HepG2 (cell line): ENCODE results near the gene RPTOR. TPM values are rescaled to one million over a fixed set of nuclear protein-coding genes. Genes with fewer than 3 reads are reported as not detected.
A peak's percentile ranks its signal among the peaks of the same experiment; 100 is the strongest.

Experiments used
- ATM ChIP-seq: fragments of 450-650 bp; IDR thresholded peaks from 2 replicates; pipeline ENCODE4 v1.7.1; 2017; ENCODE audit warnings: mild to moderate bottlenecking, borderline replicate concordance
- BHLHE40 ChIP-seq: IDR thresholded peaks from 2 replicates; pipeline ENCODE4 v1.6.1; 2011; ENCODE audit warnings: low read length, improper control_type of control experiment
- HNRNPLL ChIP-seq: fragments of 200-400 bp; formaldehyde crosslinking; IDR thresholded peaks from 2 replicates; pipeline ENCODE4 v1.6.1; 2017; ENCODE audit warnings: mild to moderate bottlenecking, low read depth, low read length; ENCODE audit not compliant: poor library complexity, severe bottlenecking
- HOXA7 ChIP-seq: sonication (generic); formaldehyde crosslinking; IDR thresholded peaks from 2 replicates; pipeline ENCODE4 v1.8.1; 2022; ENCODE audit warnings: mild to moderate bottlenecking, missing genetic modification reagents, moderate library complexity
- NFIC ChIP-seq: IDR thresholded peaks from 2 replicates; pipeline ENCODE4 v1.6.1; 2012; ENCODE audit warnings: mild to moderate bottlenecking, low read length, inconsistent platforms
- TIGD3 ChIP-seq: sonication (generic); formaldehyde crosslinking; IDR thresholded peaks from 2 replicates; pipeline ENCODE4 v1.5.1; 2020; ENCODE audit warnings: mild to moderate bottlenecking, missing genetic modification reagents, borderline replicate concordance
- TOE1 ChIP-seq: sonication (generic); formaldehyde crosslinking; IDR thresholded peaks from 2 replicates; pipeline ENCODE4 v1.4.0; 2020; ENCODE audit warnings: mild to moderate bottlenecking, missing genetic modification reagents
- TOPORS ChIP-seq: sonication (generic); formaldehyde crosslinking; IDR thresholded peaks from 2 replicates; pipeline ENCODE4 v1.8.0; 2023; ENCODE audit warnings: mild to moderate bottlenecking, missing genetic modification reagents
- ZNF276 ChIP-seq: sonication (generic); formaldehyde crosslinking; IDR thresholded peaks from 2 replicates; pipeline ENCODE4 v1.4.0; 2020; ENCODE audit warnings: mild to moderate bottlenecking, low read depth, missing genetic modification reagents
- ZNF589 ChIP-seq: sonication (generic); formaldehyde crosslinking; conservative IDR thresholded peaks from 2 replicates; pipeline ENCODE4 v1.8.0; 2022; ENCODE audit warnings: mild to moderate bottlenecking, moderate library complexity, missing genetic modification reagents
- ZNF790 ChIP-seq: sonication (generic); formaldehyde crosslinking; IDR thresholded peaks from 2 replicates; pipeline ENCODE4 v1.8.0; 2022; ENCODE audit warnings: missing genetic modification reagents, mild to moderate bottlenecking, borderline replicate concordance
- polyA plus RNA-seq, 8 experiments: library from polyadenylated mRNA; depleted of rRNA in 3 of 8; stranded (reverse) in 7 of 8; unstranded in 1 of 8; fragments of >200 nt; fragmentation: Illumina TruSeq in 4 of 8; extraction: Trizol in 4 of 8; gene quantifications; 2 replicates each; pipeline versions ENCODE4 v1.2.1 to v1.2.3, GENCODE V29; 2011 to 2016; ENCODE audit warnings: low read depth in 4 of 8, missing spikeins in 1 of 8, mixed read lengths in 1 of 8; ENCODE audit not compliant: insufficient read depth in 1 of 8
- total RNA-seq, 5 experiments: library from RNA; depleted of rRNA; stranded (reverse); fragments of >200 nt; fragmentation: Illumina TruSeq; extraction: Trizol; gene quantifications; 2 replicates each; pipeline ENCODE4 v1.2.3, GENCODE V29; 2016; ENCODE audit warnings: low read depth in 1 of 5
- TF ChIP-seq, protein P1 (sequence below): sonication (generic); formaldehyde crosslinking; IDR thresholded peaks from 2 replicates; pipeline ENCODE4; 2020; ENCODE audit warnings: missing genetic modification reagents, mild to moderate bottlenecking, borderline replicate concordance
- TF ChIP-seq, protein P2 (sequence below): sonication (generic); formaldehyde crosslinking; IDR thresholded peaks from 2 replicates; pipeline ENCODE4 v1.4.0; 2020; ENCODE audit warnings: mild to moderate bottlenecking, missing genetic modification reagents

Gene RPTOR
- total and polyA plus RNA-seq, 2 of the 13 experiments (the other 11 are each of a cell fraction or from before 2014, with no cell fraction given), result 6.6 to 25.3 TPM

- TF ChIP-seq TIGD3 (CRISPR knock-in tag) (no peak), HNRNPLL (no peak), ZNF276 (CRISPR knock-in tag) (no peak), ZNF589 (CRISPR knock-in tag) (no peak), NFIC (peak; percentile 91), HOXA7 (no peak), TOPORS (CRISPR knock-in tag) (no peak), ATM (no peak), ZNF790 (no peak), BHLHE40 (peak; percentile 32; the same call in 1 of the 2 replicates), TOE1 (CRISPR knock-in tag) (0 out of 2 replicates have a peak, but pooled peaks have one; percentile 52)
- TF ChIP-seq, protein P1, sequence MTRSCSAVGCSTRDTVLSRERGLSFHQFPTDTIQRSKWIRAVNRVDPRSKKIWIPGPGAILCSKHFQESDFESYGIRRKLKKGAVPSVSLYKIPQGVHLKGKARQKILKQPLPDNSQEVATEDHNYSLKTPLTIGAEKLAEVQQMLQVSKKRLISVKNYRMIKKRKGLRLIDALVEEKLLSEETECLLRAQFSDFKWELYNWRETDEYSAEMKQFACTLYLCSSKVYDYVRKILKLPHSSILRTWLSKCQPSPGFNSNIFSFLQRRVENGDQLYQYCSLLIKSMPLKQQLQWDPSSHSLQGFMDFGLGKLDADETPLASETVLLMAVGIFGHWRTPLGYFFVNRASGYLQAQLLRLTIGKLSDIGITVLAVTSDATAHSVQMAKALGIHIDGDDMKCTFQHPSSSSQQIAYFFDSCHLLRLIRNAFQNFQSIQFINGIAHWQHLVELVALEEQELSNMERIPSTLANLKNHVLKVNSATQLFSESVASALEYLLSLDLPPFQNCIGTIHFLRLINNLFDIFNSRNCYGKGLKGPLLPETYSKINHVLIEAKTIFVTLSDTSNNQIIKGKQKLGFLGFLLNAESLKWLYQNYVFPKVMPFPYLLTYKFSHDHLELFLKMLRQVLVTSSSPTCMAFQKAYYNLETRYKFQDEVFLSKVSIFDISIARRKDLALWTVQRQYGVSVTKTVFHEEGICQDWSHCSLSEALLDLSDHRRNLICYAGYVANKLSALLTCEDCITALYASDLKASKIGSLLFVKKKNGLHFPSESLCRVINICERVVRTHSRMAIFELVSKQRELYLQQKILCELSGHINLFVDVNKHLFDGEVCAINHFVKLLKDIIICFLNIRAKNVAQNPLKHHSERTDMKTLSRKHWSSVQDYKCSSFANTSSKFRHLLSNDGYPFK (CRISPR knock-in tag), result no peak
- TF ChIP-seq, protein P2, sequence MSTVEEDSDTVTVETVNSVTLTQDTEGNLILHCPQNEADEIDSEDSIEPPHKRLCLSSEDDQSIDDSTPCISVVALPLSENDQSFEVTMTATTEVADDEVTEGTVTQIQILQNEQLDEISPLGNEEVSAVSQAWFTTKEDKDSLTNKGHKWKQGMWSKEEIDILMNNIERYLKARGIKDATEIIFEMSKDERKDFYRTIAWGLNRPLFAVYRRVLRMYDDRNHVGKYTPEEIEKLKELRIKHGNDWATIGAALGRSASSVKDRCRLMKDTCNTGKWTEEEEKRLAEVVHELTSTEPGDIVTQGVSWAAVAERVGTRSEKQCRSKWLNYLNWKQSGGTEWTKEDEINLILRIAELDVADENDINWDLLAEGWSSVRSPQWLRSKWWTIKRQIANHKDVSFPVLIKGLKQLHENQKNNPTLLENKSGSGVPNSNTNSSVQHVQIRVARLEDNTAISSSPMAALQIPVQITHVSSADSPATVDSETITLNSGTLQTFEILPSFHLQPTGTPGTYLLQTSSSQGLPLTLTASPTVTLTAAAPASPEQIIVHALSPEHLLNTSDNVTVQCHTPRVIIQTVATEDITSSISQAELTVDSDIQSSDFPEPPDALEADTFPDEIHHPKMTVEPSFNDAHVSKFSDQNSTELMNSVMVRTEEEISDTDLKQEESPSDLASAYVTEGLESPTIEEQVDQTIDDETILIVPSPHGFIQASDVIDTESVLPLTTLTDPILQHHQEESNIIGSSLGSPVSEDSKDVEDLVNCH (CRISPR knock-in tag), result no peak
These were observed 128.7 kb downstream of the RPTOR start (continued) for GRCh38 chr17:80673152-80673920.
